ENCODE results near the gene LCE3E.

Gene LCE3E

DNA sequence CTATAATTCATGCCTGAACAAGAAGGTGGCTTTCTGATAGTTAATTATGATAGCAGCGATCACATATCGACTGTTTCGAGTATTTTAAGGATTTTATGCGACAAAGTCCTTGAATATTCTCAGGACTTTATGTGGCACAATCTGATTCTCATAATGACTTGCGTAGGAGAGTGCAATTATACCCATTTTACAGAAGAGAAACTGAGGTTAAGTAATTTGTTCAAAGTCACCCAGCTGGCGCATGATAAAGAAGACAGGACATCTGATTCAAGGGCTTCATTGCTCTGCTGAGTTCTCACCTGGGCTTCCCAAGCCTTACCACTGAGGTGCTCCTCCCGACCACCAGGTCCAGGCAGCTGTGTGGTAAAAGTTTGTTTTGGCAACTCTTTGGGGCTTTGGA lies 50.5 kb downstream of the LCE3E start:
- DNase-seq (ENCODE audit: low spot score) = no peak

Data from CD4-positive, alpha-beta T cell treated with Interleukin-15 for 4 hours (primary cell).